ENCODE measurements around the gene MGAT3. TPM values are rescaled to one million over a fixed set of nuclear protein-coding genes. Genes with fewer than 3 reads are reported as not detected.
"Not testable (repeated sequence)": the region's sequence is repeated elsewhere in the genome, so short reads cannot be mapped to it uniquely, and the experiment has no call there.

Gene MGAT3
- 10 to 100 TPM in 1 of 2 donors, 1 to 10 TPM in 1; 8.9 to 19.1 TPM for total RNA-seq

DNA sequence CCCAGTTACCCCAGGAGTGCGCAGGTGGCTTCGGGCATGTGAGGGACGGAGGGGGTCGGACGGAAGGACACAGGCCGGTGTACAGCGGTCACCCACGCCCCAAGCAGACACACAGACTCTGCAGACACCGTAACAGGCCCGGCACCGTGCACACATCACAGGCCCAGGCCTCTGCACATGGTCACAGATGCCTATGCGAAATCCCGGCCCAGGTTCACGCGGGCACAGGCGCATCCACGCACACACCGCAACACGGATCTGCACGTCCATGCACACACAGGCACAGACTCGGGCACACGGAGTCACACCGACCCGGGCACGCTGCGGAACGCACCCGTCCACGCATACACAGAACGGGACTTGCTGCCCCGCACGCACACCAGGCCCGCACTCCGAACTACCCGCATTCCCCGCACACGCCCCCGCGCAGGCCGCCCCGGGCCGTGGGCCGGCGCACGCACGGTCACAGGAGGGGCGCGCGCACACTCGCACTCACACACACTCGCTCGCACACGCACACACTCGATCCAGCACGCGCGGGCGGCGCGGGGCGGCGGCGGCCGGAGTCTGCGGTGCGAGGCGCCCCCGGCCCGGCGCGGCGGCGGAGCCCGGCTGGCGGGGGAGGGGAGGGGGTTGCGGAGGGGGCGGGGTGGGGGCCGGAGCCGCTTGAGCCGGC, at the start of gene MGAT3:
Gene MGAT3, plus strand, starts transcription at position 491 of the 676 bp plus-strand sequence. CDS start 30,336 bp downstream, outside the sequence.
- DNase-seq, result no peak
- Histone ChIP-seq H3K9me3 (no peaks in the 10 kb centered on the region), H3K9ac (ENCODE audit: low read depth in 2 of 2, low read length in 2 of 2) (peak within 1 kb of the TSS in 1 of 2 donors; percentile 43), H3K4me1 (peaks cover 4% of the 10 kb centered on the region), H3K27me3 (peaks cover 18% of the 10 kb centered on the region), H3K4me3 (peak within 1 kb of the TSS; percentile 27), H3K36me3 (no peaks in the 10 kb centered on the region), H3K27ac (no peak within 1 kb of the TSS)
- intact Hi-C loops (cut with DNase I), result no loop called here
- TF ChIP-seq, protein P1, sequence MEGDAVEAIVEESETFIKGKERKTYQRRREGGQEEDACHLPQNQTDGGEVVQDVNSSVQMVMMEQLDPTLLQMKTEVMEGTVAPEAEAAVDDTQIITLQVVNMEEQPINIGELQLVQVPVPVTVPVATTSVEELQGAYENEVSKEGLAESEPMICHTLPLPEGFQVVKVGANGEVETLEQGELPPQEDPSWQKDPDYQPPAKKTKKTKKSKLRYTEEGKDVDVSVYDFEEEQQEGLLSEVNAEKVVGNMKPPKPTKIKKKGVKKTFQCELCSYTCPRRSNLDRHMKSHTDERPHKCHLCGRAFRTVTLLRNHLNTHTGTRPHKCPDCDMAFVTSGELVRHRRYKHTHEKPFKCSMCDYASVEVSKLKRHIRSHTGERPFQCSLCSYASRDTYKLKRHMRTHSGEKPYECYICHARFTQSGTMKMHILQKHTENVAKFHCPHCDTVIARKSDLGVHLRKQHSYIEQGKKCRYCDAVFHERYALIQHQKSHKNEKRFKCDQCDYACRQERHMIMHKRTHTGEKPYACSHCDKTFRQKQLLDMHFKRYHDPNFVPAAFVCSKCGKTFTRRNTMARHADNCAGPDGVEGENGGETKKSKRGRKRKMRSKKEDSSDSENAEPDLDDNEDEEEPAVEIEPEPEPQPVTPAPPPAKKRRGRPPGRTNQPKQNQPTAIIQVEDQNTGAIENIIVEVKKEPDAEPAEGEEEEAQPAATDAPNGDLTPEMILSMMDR (IDR thresholded peaks at IDR 0.05), result no peak

DNA sequence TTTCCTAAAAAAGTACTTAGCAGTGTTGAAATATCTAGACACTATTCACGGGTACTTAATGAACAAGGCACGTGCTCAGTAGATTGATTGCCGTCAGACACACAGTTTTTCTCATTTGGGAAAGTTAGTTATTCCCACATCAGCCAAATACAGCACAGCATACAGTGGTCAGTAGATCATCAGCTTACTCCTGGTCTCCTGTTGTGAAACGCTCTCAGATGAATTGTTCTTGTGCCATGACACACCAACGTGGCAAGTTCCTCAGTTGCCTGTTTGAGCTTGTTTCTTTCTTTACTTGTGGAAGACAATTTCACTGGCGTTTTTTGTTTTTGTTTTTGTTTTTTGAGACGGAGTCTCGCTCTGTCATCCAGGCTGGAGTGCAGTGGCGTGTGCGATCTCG, 48.6 kb upstream of the MGAT3 start:
- Histone ChIP-seq H3K9ac (ENCODE audit: low read depth in 2 of 2, low read length in 2 of 2) (no peak overlapping the region), H3K27ac (no peak overlapping the region), H3K4me3 (no peak overlapping the region), H3K36me3 (no peaks in the 10 kb centered on the region), H3K4me1 (no peaks in the 10 kb centered on the region), H3K27me3 (no peaks in the 10 kb centered on the region), H3K9me3 (no peaks in the 10 kb centered on the region)
- TF ChIP-seq, protein P1 (IDR thresholded peaks at IDR 0.05), result no peak
- DNase-seq, result no peak
- intact Hi-C loops (cut with DNase I), result no loop called here

DNA sequence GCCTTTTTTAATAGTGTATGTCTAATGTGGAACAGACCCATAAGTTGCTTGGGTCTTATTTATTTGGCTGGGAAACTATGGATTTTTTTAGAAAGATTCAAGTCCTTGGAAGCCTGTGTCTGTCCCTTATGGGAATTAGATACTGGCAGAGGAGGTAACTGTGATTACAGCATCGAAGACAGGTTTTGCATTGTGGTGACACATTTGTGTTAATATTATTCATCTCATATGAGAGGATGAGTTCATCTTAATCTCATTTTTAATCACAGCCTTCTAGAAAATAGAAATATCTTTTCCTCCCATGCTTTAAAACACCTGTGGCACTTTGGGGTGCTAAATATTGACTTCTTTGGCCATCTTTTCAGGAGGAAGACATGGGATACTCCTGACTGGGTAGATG, 48.0 kb upstream of the MGAT3 start:
- intact Hi-C loops (cut with DNase I), result no loop called here
- no peak for DNase-seq
- Histone ChIP-seq H3K27me3 (no peaks in the 10 kb centered on the region), H3K9me3 (no peaks in the 10 kb centered on the region), H3K9ac (ENCODE audit: low read depth in 2 of 2, low read length in 2 of 2) (no peak overlapping the region), H3K36me3 (no peaks in the 10 kb centered on the region), H3K27ac (no peak overlapping the region), H3K4me1 (no peaks in the 10 kb centered on the region), H3K4me3 (no peak overlapping the region)
- TF ChIP-seq, protein P1 (IDR thresholded peaks at IDR 0.05), result no peak

DNA sequence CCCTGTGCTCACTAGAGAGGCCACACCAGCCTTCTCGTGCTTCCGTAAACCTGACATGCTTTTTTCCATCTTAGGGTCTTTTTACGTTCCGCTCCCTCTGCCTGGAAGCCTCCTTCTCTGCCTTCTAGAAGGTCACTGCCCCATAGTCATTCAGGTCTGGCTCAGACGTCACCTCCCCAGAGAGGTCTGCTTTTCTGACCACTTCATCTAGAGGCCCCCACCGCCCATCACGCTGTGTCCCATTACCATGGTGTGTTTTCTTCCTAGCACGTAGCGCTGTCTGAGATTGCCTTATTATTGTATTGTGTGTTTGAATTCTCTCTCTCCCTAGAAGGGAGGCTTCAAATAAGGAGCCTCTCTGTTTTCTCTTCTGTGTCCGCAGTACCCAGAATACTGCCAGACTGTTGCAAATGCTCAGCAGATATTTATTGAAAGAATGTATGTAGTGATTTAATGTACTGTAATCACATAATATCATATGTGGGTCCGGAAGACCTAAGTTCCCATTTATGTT, 47.2 kb upstream of the MGAT3 start:
- no peaks in the 10 kb centered on the region for H3K4me1 ChIP-seq
- no peak overlapping the region for H3K4me3 ChIP-seq
- H3K9ac ChIP-seq (ENCODE audit: low read depth in 2 of 2, low read length in 2 of 2), result no peak overlapping the region
- H3K36me3 ChIP-seq, result no peaks in the 10 kb centered on the region
- intact Hi-C loops (cut with DNase I), result no loop called here
- no peaks in the 10 kb centered on the region for H3K27me3 ChIP-seq
- no peaks in the 10 kb centered on the region for H3K9me3 ChIP-seq
- TF ChIP-seq, protein P1 (IDR thresholded peaks at IDR 0.05), result no peak
- no peak overlapping the region for H3K27ac ChIP-seq
- DNase-seq, result no peak

DNA sequence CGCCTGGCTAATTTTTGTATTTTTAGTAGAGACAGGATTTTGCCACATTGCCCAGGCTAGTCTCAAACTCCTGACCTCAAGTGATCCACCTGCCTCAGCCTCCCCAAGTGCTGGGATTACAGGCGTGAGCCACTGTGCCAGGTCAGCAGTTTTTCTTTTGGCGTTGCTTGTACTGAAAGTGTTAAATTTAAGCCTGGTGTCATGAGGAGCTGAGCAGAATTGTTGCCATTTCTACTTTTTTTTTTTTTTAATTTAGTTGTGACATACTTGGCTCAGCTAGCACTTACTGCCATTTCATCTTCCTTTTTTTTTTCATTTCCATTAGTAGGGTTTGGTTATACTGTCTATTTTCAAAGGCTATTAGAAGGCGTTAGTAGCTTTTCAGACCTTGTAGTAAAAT, 46.5 kb upstream of the MGAT3 start:
- DNase-seq, result no peak
- TF ChIP-seq, protein P1 (IDR thresholded peaks at IDR 0.05), result no peak
- H3K9ac ChIP-seq (ENCODE audit: low read depth in 2 of 2, low read length in 2 of 2), result no peak overlapping the region

GRCh38 chr22:39411828-39412365, 44.9 kb upstream of the MGAT3 start:
- H3K4me3 ChIP-seq; H3K9ac ChIP-seq (ENCODE audit: low read depth in 2 of 2, low read length in 2 of 2); H3K4me1 ChIP-seq; H3K27ac ChIP-seq; H3K36me3 ChIP-seq; H3K9me3 ChIP-seq; intact Hi-C loops (cut with DNase I); H3K27me3 ChIP-seq; DNase-seq: not testable (repeated sequence)

More for the DNA sequence above, 46.5 kb upstream of the MGAT3 start:
- Histone ChIP-seq H3K27me3 (no peaks in the 10 kb centered on the region), H3K4me1 (no peaks in the 10 kb centered on the region), H3K4me3 (no peak overlapping the region), H3K27ac (no peak overlapping the region), H3K9me3 (no peaks in the 10 kb centered on the region), H3K36me3 (no peaks in the 10 kb centered on the region)
- intact Hi-C loops (cut with DNase I), result no loop called here

DNA sequence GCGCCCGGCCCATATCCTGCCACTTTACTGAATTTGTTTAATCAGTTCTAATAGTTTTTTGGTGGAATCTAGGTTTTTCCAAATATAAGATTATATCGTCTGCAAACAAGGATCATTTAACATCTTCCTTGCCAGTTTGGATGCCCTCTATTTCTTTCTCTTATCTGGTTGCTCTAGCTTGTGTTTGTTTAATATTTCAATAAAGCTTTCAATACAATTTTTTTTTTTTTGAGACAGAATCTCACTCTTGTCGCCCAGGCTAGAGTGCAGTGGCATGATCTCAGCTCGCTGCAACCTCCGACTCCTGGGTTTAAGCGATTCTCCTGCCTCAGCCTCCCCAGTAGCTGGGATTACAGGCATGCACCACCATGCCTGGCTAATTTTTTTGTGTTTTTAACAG, 43.6 kb upstream of the MGAT3 start:
- H3K36me3 ChIP-seq; H3K9me3 ChIP-seq; H3K27ac ChIP-seq; H3K4me1 ChIP-seq; H3K27me3 ChIP-seq; DNase-seq; H3K4me3 ChIP-seq; intact Hi-C loops (cut with DNase I); H3K9ac ChIP-seq (ENCODE audit: low read depth in 2 of 2, low read length in 2 of 2): not testable (repeated sequence)

Measured in colonic mucosa (tissue), 4 donors.